T47D (cell line): ENCODE measurements around the gene TTLL4.
"Not testable (repeated sequence)": the region's sequence is repeated elsewhere in the genome, so short reads cannot be mapped to it uniquely, and the experiment has no call there.

Experiments
- DNase-seq, 2 experiments: peaks; one replicate each; pipeline versions ENCODE4 v3.0.0 to v3.0.0-alpha.2; 2011 to 2012; ENCODE audit warnings: low read depth in 1 of 2, low spot score in 1 of 2
- JUND ChIP-seq: IDR thresholded peaks from 2 replicates; pipeline ENCODE4 v1.6.1; 2012; ENCODE audit warnings: low read depth
- in situ Hi-C: cut with HindIII; loops from 2 replicates; pipeline ENCODE4 v1.10.0; 2016; ENCODE audit warnings: low sequenced_read_pairs, low pct_unique_long_range_greater_than_20kb

TTLL4 gene, protein sequence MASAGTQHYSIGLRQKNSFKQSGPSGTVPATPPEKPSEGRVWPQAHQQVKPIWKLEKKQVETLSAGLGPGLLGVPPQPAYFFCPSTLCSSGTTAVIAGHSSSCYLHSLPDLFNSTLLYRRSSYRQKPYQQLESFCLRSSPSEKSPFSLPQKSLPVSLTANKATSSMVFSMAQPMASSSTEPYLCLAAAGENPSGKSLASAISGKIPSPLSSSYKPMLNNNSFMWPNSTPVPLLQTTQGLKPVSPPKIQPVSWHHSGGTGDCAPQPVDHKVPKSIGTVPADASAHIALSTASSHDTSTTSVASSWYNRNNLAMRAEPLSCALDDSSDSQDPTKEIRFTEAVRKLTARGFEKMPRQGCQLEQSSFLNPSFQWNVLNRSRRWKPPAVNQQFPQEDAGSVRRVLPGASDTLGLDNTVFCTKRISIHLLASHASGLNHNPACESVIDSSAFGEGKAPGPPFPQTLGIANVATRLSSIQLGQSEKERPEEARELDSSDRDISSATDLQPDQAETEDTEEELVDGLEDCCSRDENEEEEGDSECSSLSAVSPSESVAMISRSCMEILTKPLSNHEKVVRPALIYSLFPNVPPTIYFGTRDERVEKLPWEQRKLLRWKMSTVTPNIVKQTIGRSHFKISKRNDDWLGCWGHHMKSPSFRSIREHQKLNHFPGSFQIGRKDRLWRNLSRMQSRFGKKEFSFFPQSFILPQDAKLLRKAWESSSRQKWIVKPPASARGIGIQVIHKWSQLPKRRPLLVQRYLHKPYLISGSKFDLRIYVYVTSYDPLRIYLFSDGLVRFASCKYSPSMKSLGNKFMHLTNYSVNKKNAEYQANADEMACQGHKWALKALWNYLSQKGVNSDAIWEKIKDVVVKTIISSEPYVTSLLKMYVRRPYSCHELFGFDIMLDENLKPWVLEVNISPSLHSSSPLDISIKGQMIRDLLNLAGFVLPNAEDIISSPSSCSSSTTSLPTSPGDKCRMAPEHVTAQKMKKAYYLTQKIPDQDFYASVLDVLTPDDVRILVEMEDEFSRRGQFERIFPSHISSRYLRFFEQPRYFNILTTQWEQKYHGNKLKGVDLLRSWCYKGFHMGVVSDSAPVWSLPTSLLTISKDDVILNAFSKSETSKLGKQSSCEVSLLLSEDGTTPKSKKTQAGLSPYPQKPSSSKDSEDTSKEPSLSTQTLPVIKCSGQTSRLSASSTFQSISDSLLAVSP

DNA sequence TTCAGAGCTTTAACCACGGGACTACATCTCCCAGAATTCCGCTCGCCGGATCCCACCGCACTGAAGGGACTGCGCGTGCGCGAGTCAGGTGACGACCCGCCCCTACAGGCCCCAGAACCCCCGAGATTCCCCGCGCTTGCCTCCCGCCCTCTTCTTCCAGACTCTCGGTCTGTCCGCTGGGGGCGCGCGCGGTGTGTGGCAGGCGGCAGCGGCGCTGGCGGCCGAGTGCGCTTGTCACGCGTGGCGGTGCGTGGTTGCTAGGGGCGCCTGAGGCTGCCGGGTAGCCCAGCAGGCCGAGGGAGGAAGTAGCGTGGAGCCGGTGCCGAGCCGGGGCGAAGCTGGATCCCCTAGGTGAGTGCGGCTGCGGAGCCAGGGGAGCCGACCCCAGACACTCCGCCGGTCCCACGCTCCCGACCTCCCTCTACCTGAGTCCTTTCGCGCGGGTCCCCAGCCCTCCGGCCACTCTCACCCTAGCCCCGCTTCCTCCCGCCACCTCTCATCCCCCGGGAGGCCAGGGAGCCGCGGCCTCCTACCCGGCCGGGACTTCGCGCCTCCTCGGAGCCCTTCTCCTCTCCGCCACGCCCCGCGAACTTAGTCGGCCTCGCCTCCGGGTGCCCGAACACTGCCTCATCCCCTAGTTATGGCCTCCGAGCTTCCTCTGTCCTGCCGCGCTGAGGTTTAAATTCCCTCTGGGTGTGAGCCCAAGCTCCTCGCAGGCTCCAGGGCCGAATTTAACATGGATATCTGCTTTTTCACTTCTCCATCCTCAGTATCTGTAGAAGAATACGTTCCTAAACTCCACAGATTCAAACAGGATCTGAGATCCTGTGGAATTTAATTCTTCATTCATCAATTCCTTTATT, at the start of gene TTLL4:
Gene TTLL4, plus strand, starts transcription at position 149 of the 863 bp plus-strand sequence. CDS start 26,842 bp downstream, outside the sequence.
- no peak for TF ChIP-seq JUND

GRCh38 chr2:218662377-218662776, 48.3 kb upstream of the TTLL4 start:
- DNase-seq = no peak
- TF ChIP-seq JUND = no peak
- in situ Hi-C loops = no loop called here

More for the DNA sequence above, at the start of gene TTLL4:
- in situ Hi-C loops = no loop called here
- peak; percentile 86 to 96 for DNase-seq

GRCh38 chr2:218662827-218663226, 47.8 kb upstream of the TTLL4 start:
- DNase-seq = no peak
- no peak for TF ChIP-seq JUND
- in situ Hi-C loops = no loop called here

GRCh38 chr2:218663901-218664300, 46.7 kb upstream of the TTLL4 start:
- DNase-seq = no peak
- no peak for TF ChIP-seq JUND
- in situ Hi-C loops = no loop called here

DNA sequence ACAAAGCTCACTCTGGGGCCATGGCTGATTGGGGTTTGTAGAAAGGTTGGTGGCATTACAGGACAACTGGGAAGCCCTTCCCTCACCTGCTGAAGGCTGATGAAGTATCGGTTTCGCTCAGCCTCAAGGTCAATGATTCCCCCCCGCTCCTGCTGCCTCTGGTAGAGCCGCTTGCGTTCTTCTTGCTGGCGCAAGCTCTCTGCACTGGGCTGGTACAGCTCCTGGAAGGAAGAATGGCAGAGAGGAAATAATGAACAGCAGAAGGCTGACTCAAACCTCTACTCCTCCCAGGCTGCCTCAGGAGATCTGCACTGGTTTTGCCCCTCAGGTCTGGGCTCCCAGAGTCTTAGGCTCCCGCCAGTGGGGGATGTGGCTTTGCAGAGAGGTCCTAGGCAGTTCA, 46.0 kb upstream of the TTLL4 start:
- TF ChIP-seq JUND = no peak
- no peak for DNase-seq
- in situ Hi-C loops = no loop called here

GRCh38 chr2:218671097-218671653, 39.5 kb upstream of the TTLL4 start:
- DNase-seq = no peak

DNA sequence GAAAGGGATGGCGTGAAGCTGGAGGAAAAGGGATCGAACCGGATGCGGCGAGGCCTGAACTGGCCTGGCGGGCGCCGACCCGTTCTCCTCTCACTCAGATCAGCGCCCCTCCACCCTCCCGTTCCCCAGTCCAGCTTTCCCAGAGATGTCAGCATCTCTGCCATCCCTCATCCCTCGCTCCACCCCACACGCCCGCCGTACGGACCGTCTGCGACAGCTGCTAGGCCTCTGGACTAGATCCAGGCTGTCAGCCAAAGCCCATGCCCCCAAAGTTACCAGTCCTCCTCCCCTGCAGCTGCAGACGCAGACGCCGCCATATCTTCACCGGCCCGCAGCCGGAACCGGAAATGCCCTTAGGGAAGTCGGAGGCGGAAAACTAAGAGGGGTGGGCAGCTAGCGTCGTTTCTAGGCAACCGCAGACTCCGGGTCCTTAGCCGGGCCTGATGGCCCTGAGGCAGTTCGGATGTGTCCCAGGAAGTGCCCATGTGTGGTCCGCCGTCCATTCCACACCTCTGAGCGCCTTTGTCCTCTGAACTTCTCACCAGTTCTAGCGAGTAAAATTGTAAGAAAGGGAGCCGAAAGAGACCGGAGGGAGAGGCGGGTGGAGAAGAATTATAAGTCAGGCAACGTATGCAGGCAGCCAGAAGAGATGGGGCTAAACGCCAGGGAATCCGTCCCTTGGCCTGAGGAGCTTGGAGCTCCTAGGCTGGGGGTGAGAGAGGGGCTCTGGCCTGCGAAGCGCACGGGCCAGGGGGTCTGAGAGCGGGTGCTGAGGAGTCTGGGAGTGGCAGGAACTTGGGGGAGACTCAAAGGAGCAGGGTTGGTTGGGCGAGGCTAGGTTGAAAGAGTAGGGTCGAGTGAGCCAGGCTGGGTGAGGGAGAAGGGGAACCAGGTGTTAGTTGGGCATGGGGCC, 38.7 kb upstream of the TTLL4 start, which contains the start of the genes RNF25 and STK36:
Gene RNF25, minus strand, starts transcription at position 349 of the 913 bp plus-strand sequence. Its CDS starts 32 bp downstream, at position 317.
Gene STK36, plus strand, starts transcription at position 433 of the 913 bp plus-strand sequence. CDS start 744 bp downstream, outside the sequence.
- DNase-seq = peak; percentile 67 to 86
- in situ Hi-C loops = no loop called here
- TF ChIP-seq JUND = no peak

More at GRCh38 chr2:218671097-218671653, 39.5 kb upstream of the TTLL4 start:
- no peak for TF ChIP-seq JUND
- in situ Hi-C loops = no loop called here

DNA sequence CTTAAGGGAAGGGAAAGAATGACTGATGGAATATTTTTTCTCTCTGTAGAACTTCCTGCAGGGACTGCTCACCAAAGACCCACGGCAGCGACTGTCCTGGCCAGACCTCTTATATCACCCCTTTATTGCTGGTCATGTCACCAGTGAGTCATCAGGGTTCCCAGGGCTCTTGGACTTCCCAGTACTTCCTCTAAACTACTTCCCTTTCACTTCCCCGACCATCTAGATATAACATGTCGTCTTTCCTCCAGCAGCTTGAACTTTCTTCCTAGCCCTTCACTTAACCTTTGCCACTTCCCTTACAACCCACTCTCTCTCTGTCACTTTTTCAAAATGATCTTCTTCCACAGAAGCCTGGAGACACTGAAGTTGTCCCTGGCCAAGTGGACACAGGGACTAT, 31.5 kb upstream of the TTLL4 start:
- DNase-seq = no peak
- in situ Hi-C loops = no loop called here
- no peak for TF ChIP-seq JUND

DNA sequence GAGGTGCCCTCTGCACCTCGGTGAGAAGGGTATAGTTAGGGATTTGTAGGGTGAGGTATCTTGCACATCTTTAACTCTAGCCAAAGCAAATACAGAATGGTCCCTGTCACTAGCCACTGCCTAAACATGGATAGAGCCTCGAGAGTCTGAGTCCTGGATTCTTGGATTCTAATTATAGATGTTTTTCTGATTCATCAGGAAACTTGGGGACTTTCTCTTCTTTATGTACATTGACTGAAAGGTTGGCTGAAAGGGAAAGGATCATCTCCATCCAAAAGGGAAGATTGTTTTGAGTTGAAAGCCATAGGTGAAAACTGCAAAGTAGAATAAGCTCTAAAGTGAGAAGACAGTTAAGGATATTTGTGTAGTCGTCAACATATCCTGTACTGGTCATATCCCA, 30.6 kb upstream of the TTLL4 start:
- no peak for TF ChIP-seq JUND
- in situ Hi-C loops = no loop called here
- no peak for DNase-seq

DNA sequence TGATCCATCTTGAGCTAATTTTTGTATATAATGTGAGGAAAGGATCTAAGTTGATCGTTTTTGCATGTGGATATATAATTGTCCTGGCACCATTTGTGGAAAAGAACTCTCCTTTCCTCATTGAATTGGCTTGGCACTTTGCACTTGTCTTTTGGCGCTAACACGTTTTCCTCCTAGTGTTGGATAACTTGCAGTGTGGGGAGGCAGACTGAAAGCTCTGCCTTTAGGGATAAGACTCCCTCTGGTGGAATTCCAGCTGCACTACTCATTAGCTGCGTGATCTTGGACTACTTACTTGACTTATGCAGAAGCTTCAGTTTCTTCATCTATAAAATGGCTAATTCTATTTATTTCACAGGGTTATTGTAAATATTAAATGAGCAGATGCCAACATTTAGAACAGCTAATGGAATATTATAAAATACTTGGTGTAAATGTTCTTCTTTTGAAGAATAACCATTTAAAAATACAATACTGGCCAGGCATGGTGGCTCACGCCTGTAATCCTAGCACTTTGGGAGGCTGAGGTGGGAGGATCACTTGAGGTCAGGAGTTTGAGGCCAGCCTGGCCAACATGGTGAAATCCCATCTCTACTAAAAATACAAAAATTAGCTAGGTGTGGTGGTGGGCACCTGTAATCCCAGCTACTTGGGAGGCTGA, 23.1 kb upstream of the TTLL4 start:
- DNase-seq = peak; percentile 38 to 86
- in situ Hi-C loops = not testable (repeated sequence)
